Astrocyte of the cerebellum (primary cell): ENCODE measurements around the gene TMEM59L.

Experiments
- DNase-seq: peaks from one replicate; pipeline ENCODE4 v3.0.0-alpha.2; 2011; ENCODE audit warnings: low read depth
- H3K4me3 ChIP-seq: 2 replicates; pipeline ENCODE4 v1.5.1; 2011; ENCODE audit warnings: mild to moderate bottlenecking, low read depth, low read length, moderate library complexity
- CTCF ChIP-seq: IDR thresholded peaks from 2 replicates; pipeline ENCODE4 v1.5.1; 2012; ENCODE audit warnings: low read length, low read depth, moderate library complexity, mild to moderate bottlenecking; ENCODE audit errors: missing control alignments
- in situ Hi-C: cut with HindIII; loops from 2 replicates; pipeline ENCODE4 v1.10.0; 2017; ENCODE audit warnings: low sequenced_read_pairs

TMEM59L gene

GRCh38 chr19:18606281-18607225 lies 6.1 kb upstream of the TMEM59L start, which contains the start of gene CRLF1:
Gene CRLF1, minus strand, starts transcription at chr19:18606799. Its CDS starts 143 bp downstream, at chr19:18606656.
- no peak for TF ChIP-seq CTCF
- in situ Hi-C loops, result no loop called here
- H3K4me3 ChIP-seq, result no peak within 1 kb of the TSS

GRCh38 chr19:18607226-18608101 lies 5.2 kb upstream of the TMEM59L start:
- no peak for DNase-seq
- H3K4me3 ChIP-seq, result no peak overlapping the region
- in situ Hi-C loops, result no loop called here
- no peak for TF ChIP-seq CTCF

More at GRCh38 chr19:18606281-18607225, 6.1 kb upstream of the TMEM59L start, which contains the start of gene CRLF1:
- DNase-seq, result no peak

- DNase-seq, result no peak
- in situ Hi-C loops, result no loop called here
- H3K4me3 ChIP-seq, result no peak overlapping the region
- no peak for TF ChIP-seq CTCF
Observed at GRCh38 chr19:18608102-18608804, 4.4 kb upstream of the TMEM59L start.

GRCh38 chr19:18608805-18609716 lies 3.6 kb upstream of the TMEM59L start:
- no peak for DNase-seq
- in situ Hi-C loops, result no loop called here
- H3K4me3 ChIP-seq, result no peak overlapping the region
- TF ChIP-seq CTCF, result no peak

- H3K4me3 ChIP-seq, result no peak overlapping the region
- no peak for DNase-seq
- in situ Hi-C loops, result no loop called here
- no peak for TF ChIP-seq CTCF
Observed at GRCh38 chr19:18609717-18610051, 3.0 kb upstream of the TMEM59L start.
